ENCODE results near the gene AMIGO1.

Gene AMIGO1

GRCh38 chr1:109508873-109509175 is 703 bp downstream of the AMIGO1 start:
- TF ChIP-seq EZH2 (IDR thresholded peaks at IDR 0.05; ENCODE audit: borderline replicate concordance, low read depth, low read length, severe bottlenecking): no peak
- no peak for TF ChIP-seq CTCF (IDR thresholded peaks at IDR 0.05; ENCODE audit: borderline replicate concordance, extremely low read depth, low read length, poor library complexity, severe bottlenecking)
- Histone ChIP-seq H4K20me1 (ENCODE audit: insufficient read depth, low read length) (no peaks in the 10 kb centered on the region), H3K27me3 (ENCODE audit: insufficient read depth, low read length, poor library complexity) (peaks cover 12% of the 10 kb centered on the region), H3K4me3 (ENCODE audit: low read depth in 1 of 2, low read length in 2 of 2) (no peak overlapping the region), H3K79me2 (ENCODE audit: insufficient read depth, low read length) (no peaks in the 10 kb centered on the region), H3K4me1 (ENCODE audit: insufficient read depth, low read length) (peaks cover 9% of the 10 kb centered on the region; the same call in 1 of the 2 replicates), H3K27ac (ENCODE audit: low read length) (no peak overlapping the region), H3K4me2 (ENCODE audit: insufficient read depth, low read length) (peak overlapping the region; percentile 68; the same call in 1 of the 2 replicates), H3K9ac (ENCODE audit: low read depth, low read length) (no peak overlapping the region), H2AFZ (ENCODE audit: low read depth, low read length) (no peak overlapping the region), H3K36me3 (ENCODE audit: insufficient read depth, low read length) (no peaks in the 10 kb centered on the region), H3K9me3 (ENCODE audit: insufficient read depth, low read length, severe bottlenecking) (no peaks in the 10 kb centered on the region)
- ATAC-seq (ENCODE audit: insufficient read depth, low read depth) (no peak), DNase-seq (no peak)

- Histone ChIP-seq H3K36me3 (ENCODE audit: insufficient read depth, low read length) (no peaks in the 10 kb centered on the region), H3K27me3 (ENCODE audit: insufficient read depth, low read length, poor library complexity) (peaks cover 12% of the 10 kb centered on the region), H2AFZ (ENCODE audit: low read depth, low read length) (no peak overlapping the region), H3K4me2 (ENCODE audit: insufficient read depth, low read length) (no peak overlapping the region), H3K27ac (ENCODE audit: low read length) (no peak overlapping the region), H3K79me2 (ENCODE audit: insufficient read depth, low read length) (no peaks in the 10 kb centered on the region), H3K9ac (ENCODE audit: low read depth, low read length) (no peak overlapping the region), H3K4me3 (ENCODE audit: low read depth in 1 of 2, low read length in 2 of 2) (no peak overlapping the region), H3K4me1 (ENCODE audit: insufficient read depth, low read length) (peaks cover 9% of the 10 kb centered on the region; the same call in 1 of the 2 replicates), H3K9me3 (ENCODE audit: insufficient read depth, low read length, severe bottlenecking) (no peaks in the 10 kb centered on the region), H4K20me1 (ENCODE audit: insufficient read depth, low read length) (no peaks in the 10 kb centered on the region)
- ATAC-seq (ENCODE audit: insufficient read depth, low read depth) (no peak), DNase-seq (no peak)
- no peak for TF ChIP-seq CTCF (IDR thresholded peaks at IDR 0.05; ENCODE audit: borderline replicate concordance, extremely low read depth, low read length, poor library complexity, severe bottlenecking)
- TF ChIP-seq EZH2 (IDR thresholded peaks at IDR 0.05; ENCODE audit: borderline replicate concordance, low read depth, low read length, severe bottlenecking): no peak
These were observed 1.3 kb downstream of the AMIGO1 start for GRCh38 chr1:109508001-109508872.

- TF ChIP-seq EZH2 (IDR thresholded peaks at IDR 0.05; ENCODE audit: borderline replicate concordance, low read depth, low read length, severe bottlenecking): no peak
- TF ChIP-seq CTCF (IDR thresholded peaks at IDR 0.05; ENCODE audit: borderline replicate concordance, extremely low read depth, low read length, poor library complexity, severe bottlenecking): no peak
- H3K9me3 ChIP-seq (ENCODE audit: insufficient read depth, low read length, severe bottlenecking): no peaks in the 10 kb centered on the region
- no peak overlapping the region for H3K27ac ChIP-seq (ENCODE audit: low read length)
- H3K4me3 ChIP-seq (ENCODE audit: low read depth in 1 of 2, low read length in 2 of 2): no peak overlapping the region
- peaks cover 32% of the 10 kb centered on the region for H3K4me1 ChIP-seq (ENCODE audit: insufficient read depth, low read length)
- ATAC-seq (ENCODE audit: insufficient read depth, low read depth) (no peak), DNase-seq (no peak)
- peaks cover 4% of the 10 kb centered on the region for H3K27me3 ChIP-seq (ENCODE audit: insufficient read depth, low read length, poor library complexity)
- H3K79me2 ChIP-seq (ENCODE audit: insufficient read depth, low read length): no peaks in the 10 kb centered on the region
- no peak overlapping the region for H2AFZ ChIP-seq (ENCODE audit: low read depth, low read length)
- H3K9ac ChIP-seq (ENCODE audit: low read depth, low read length): no peak overlapping the region
- H4K20me1 ChIP-seq (ENCODE audit: insufficient read depth, low read length): 0 out of 2 replicates have a peak, but pooled peaks cover 7% of the 10 kb centered on the region
- H3K36me3 ChIP-seq (ENCODE audit: insufficient read depth, low read length): peaks cover 14% of the 10 kb centered on the region
- H3K4me2 ChIP-seq (ENCODE audit: insufficient read depth, low read length): no peak overlapping the region
These were observed 4.6 kb downstream of the AMIGO1 start for GRCh38 chr1:109504974-109505373.
